Hematopoietic multipotent progenitor cell treated with erythropoietin and hydrocortisone succinate and interleukin-3 and kit ligand, for 4 days (in vitro differentiated cells): Measurements from ENCODE around the gene TRAF2.

ENCODE experiments used
- DNase-seq: peaks from one replicate; pipeline ENCODE4 v3.0.0-alpha.2; 2015

TRAF2 gene

DNA sequence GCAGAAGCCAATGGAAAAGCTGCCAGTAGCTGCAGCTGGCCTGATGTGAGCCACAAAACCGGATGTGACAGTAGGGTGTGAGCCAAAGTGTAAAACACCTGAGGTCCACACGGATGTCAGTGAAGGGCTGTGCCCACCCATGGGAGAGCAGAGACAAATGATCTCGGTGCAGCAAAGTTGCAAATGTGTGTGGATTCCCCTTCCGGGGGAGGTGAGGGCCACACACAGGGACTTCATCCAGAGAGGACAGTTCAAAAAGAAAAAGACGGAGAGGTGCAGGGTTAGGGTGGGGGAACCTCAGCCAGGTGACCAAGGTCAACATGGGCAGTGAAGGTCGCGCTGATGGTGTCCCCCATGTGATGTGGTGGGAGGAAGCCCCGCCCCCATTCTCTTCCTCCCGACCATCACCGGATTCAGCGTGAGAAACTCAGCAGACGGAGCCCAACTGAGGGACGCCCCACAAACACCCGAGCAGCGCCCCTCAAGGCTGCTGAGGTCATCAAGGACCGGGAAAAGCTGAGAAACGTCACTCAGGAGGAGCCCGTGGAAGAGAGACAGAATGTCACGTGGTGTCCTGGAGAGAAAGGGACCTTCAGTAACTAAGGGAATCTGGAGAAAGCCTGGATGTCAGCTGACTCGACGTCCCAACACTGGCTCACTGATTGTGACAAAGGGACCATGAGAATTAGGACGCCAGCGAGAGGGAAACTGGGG lies 79.6 kb downstream of the TRAF2 start:
- no peak for DNase-seq

DNA sequence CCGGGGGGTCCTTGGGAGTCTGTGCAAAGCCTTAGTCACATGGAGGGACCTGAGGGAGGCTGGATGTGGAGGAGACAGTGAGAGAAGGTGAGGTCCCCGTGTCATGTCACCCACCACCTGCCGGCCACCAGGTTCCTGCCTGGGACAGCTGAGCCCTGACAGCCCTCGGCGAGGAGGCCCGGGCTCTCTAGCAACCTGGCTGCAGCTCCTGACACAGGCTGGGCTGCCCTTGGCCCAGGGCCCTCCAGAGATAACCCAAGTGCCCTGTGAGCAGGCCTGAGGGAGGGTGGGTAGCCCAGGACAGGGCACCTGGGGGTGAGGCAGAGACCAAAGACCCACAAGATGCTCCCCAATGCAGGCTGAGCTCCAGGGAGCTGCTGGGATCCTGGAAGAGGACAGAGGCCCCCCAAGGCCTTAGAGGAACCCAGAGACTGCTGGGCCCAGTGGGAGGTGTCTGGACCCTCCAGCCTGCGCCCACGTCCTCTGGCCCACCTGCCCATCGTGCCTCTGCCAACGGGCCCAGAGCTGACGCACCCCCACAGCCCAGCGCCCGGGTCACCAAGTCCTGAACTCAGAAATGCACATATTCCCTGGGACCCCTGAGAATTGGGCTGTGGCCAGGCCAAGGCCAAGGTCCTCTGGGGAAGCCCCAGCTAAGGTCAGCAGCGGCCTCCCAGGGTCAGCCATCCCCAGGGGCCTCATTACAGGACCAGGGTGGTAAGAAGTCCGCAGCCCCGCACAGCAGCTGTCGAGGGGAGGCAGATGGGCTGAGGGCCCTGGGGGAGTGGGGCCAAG lies 82.2 kb downstream of the TRAF2 start:
- DNase-seq, result no peak

DNA sequence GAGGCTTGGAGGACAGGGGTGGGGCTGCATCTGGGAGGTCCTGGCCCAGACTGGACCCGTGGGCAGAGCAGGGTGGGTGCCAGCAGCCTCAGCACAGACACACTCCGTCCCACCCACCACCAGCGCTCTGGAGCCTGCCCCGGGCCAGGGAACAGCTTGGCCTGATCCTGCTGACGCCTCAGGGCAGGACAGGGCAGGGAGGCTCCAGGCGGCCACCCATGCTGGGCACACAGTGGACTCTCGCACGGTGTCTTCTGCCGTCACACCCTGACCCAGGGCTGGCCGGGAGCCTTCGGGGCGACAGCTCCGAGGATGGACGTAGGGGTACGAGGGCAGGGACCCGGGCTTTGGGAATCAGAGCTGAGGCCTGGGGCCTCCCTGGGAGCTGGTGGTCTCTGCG lies 82.8 kb downstream of the TRAF2 start:
- no peak for DNase-seq

DNA sequence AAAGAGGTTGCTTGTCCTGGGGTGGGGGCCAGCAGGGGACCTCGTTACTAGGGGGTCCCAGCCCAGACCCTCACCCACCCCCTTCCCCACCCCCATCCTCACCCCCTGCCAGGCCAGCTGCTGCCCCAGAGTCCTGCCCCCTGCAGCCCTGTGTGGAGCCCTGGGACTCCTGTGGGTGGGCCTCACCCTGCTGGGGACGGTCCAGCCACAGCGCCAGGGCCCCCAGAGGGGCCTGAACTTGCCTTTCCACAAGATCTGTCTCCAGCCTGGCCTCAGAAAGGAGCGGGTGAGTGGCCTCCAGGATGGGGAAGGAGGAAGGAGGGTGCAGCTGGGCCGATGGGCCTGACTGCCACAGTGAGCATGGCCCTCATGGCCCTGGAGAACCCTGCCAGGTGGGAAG lies 83.5 kb downstream of the TRAF2 start:
- DNase-seq, result no peak

DNA sequence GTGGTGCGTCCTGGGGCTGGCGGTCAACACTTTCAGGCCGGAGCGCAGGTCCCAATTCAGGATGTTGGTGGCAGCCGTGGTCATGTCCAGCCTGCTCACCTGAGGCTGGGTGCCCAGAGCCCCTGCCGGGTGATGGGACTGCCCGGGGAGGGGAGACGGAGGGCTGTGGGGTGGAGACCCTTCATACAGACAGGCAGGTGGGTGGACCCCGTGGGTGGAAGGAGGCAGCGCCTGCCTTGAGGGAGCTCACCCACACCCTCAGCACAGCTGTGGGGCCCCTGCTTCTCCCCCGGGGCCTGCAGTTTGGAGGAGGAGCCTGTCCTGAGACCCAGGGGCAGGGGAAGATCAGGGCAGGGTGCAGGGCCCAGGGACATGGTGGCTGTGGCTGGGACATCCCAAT lies 84.0 kb downstream of the TRAF2 start:
- DNase-seq, result no peak

DNA sequence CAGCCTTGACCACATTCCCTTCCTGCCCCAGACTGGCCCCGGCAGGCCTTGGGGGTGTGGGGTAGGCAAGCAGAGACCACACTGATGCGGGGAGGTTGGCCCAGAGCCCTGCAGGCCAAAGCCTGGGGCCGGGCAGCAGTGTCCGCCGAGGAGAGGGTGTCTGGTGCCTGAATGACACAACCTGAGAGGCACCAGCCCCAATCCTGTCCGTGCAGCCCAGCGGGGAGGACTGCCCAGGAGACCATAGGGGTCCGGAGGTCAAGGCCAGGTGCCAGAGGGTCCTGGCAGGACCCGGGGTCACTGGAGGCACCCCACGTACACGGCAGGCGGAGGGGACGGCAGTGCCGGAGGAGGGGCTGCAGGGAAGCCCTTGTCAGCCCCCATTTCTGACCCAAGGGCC lies 85.4 kb downstream of the TRAF2 start:
- no peak for DNase-seq

DNA sequence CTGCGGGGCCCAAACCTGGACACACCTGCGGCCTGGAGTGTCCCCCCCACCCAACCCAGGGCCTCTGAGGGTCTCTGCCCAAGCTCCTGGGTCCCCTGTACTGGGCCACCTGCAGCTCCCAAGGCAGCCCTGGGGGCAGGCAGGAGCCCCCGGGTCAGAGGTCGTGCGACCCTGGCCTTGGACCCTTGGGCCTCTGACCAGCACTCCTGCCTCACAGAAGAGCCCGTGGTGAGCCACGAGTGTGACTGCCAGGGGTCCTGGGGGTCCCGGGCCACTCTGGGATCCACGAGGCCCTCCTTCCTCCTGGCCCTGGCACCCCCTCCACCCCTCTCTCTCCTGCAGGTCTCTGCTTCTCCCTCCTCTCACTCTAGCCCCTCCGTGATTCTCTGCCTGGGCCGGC lies 86.0 kb downstream of the TRAF2 start:
- no peak for DNase-seq

DNA sequence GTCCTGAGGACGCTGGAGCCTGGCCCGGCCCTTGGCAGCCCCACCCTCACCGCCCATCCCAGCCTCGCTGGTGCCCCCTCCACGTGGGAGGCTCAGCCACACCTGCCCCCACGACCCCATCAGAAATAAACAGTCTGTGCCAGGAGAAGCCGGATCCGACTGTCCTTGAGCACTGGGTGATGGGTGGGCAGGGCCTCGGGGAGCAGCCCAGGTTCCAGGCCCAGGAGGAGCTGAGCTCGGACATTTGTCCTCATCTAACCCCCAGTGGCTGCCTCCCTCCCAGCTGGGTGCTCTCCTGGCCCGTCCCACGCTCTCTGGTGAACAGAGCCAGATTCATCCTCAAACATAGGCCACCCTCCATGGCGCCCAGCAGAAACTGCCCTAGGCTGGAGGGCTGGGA lies 86.4 kb downstream of the TRAF2 start:
- DNase-seq, result no peak

DNA sequence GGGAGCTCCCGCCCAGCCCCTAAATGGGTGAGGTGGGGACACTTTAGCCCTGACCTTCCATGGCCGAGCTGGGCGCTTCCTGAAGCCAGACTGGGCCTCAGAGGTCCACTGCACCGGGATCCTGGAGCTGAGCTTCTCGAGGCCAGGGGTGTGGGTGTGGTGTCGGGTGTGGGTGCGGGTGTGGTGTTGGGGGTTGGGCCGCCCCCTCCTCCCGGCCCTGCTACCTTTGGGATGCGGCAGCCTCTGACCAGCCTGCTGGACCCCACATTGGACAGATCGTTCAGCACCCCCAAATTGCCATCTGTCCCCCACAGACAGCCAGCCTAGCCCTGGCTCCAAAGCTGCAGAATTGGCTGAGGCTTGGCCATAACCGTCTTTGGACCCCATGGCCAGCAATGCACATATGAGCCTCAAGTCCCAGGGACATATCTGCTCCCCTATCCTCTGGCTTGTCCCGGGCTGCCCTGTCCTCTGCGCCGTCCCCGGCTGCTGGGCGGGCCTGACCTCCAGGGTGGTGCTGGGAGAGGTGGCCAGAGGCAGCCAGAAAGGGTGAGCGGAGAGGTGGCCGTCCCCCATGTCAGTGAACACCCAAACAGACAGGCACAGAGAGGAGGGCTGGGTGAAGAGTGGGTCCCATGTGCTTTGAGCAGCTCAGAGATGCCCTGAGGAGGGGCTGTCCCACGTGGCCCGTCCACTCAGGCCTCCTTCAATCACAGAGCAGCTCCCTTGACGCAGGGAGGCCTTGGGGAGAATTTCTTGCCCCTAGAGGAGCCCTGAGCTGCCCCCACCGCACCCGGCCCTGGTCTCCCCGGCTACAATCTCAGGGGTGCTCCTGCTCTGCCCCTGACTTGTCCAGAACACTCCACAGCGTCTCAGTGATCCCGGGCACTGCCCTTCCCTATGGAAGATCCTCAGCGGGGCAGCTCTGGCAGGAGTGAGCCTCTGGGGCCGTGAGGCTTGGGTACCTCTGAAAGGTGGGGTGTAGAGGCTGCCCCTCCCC lies 87.6 kb downstream of the TRAF2 start:
- DNase-seq, result no peak

DNA sequence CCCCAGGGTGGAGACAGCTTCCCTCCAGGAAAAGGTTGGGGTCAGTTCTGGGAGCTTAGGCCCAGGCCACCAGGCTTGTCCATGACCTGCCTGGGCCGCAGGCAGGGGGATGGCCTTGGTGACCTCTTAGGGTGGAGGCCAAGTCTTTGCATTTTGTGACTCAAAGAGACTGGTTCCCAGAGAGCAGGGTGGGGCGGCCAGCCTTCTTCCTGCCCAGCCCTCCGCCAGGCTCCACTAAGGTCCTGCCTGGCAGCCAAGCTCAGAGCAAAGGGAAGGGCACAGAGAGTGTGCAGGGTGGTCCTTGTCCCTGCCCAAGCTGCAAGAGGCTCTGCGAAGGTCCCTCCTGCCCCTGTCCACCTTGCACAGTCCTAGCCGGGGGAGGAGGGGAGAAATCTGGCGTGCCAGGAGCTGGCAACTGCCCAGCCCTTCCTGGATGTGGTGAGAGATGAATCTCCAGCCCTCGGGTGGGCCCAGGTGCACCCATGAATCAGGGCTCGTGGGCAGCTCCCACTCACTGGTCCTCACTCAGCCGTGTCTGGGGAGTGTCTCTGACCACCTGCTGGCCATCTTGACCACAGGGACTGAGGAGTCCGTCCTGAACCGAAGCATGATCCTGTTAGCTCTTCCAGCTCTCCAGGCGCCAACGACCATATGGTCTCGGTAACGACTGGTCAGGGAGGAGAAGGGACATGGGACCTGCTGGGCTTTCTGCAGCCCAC lies 88.7 kb downstream of the TRAF2 start:
- DNase-seq, result peak; percentile 64

DNA sequence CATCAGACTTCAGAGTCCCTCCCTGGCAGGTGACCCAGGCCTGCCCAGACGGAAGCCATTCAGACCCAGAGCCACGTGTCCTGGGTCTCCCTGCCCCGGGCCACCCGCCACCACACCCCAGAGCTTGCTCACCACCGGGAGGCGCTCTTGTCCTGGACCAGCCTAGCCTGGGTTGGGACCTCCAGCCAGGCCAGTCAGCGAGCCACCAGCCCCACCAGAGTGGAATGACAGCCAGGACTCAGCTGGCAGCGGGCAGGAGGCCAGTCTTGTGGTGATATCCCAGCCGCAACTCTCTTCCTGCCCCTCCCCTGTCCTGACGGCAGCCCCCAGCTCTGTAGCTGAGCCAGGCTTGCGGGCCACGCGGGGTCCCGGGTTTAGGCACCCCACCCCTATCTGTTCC lies 89.3 kb downstream of the TRAF2 start:
- DNase-seq, result peak; percentile 98
